Measurements from ENCODE around the gene ZNF273.
"Not testable (repeated sequence)": the region's sequence is repeated elsewhere in the genome, so short reads cannot be mapped to it uniquely, and the experiment has no call there.

The ZNF273 gene

GRCh38 chr7:64890761-64891362 lies 12.2 kb upstream of the ZNF273 start:
- DNase-seq: no peak

DNA sequence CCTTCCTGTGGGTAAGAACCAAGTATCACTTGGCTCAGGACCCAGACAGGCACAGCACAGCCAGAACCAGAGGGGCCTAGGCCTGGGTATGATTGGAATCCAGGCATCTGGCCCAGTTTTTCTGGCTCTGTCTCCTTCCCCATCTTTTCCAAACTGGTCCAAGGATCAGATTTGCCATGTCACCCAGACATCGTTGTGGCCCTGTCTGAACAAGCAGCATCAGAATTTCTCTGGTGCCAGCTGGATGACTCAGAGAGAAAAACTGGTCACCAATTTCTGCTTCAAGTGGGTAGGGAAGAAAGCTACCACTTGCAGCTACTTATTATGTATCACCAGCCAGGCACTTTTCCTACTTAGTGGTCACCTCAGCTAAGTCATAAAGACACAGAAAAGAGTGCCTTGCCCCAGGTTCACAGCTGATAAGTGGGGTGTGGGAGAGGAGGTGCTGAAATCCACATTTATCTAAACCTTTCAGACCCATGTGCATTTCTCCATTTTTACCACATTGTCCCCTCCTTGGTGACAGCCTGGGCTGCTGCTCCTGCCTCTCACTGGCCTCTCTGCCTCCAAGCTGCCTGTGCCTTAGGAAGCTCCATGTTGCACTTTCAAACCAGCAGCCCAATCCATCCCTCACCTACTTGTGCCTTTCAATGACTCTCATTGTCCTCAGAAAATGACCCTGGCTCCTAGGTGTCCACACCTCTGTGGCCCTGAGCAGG lies 11.6 kb upstream of the ZNF273 start:
- not testable (repeated sequence) for DNase-seq

DNA sequence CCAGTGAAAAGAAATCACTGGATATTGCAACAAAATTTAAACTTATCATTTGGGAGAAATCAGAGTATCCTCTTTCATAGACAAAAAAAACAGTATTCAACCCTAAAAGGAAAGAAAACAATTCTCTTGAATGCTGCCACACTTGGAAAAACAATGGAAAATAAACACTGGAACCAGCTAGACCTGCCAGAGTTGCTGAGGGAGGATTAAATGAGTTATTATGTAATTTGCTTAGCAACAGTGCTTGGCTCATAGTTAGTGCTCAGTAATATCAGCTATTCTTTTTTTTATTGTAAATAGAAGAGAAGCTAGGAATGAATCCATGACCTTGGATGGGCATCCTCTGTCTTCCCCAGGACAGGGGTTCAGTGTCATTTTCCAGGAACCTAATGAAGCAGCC lies 11.0 kb upstream of the ZNF273 start:
- no peak for DNase-seq

- DNase-seq: no peak
These were observed 10.3 kb upstream of the ZNF273 start for GRCh38 chr7:64892666-64893309.

DNA sequence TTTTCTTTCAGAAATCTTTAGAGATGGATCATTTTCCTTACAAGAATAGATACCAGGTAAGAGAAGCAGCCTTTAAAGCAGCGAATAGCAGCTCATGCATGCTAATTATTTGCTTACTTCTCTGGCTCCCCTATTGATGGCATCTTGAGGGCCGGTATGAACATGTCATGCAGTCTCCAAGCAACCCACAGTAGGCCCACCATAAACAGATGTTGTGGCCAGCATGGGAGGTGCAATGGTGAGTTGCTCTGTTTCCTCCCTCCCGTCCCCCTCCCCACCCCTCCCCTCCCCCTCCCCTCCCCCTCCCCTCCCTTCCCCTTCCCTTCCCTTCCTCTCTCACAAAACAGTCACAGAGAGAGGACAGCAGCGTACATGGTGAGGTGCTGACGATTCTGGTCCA lies 9.7 kb upstream of the ZNF273 start:
- DNase-seq: no peak

GRCh38 chr7:64902461-64902805 lies 640 bp upstream of the ZNF273 start:
- DNase-seq: not testable (repeated sequence)

GRCh38 chr7:64904008-64904407 lies 935 bp downstream of the ZNF273 start:
- no peak for DNase-seq

DNA sequence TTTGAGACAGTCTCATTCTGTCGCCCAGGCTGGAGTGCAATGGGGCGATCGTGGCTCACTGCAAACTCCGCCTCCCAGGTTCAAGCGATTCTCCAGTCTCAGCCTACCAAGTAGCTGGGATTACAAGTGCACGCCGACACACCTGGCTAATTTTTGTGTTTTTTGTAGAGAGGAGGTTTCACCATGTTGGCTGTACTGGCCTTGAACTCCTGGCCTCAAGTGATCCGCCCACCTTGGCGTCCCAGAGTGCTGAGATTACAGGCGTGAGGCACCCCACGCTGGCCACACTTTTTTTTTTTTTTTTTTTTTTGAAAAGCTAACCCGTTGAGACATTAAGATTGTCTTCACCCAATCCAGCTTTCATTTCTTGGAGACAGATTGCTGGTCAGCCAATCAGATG lies 2.1 kb downstream of the ZNF273 start:
- no peak for DNase-seq

DNA sequence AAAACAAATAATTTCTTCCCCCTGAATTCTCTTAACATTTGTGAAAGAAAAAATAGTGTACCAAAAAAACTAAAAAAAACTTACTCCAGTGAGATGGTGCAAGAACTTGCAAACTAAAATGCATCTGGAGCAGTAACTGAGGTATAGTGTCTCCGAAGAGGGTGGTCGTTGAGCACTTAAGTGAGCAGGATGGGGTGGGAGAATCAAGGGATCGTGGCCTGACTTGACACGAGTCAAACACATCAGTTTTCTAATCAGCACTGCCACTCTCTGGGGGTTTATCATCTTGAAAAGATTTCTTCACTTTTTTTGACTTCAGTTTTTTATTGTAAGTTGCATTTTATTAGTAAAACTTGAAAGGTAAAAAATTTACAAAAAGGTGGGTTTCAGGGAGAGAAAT lies 2.5 kb downstream of the ZNF273 start:
- DNase-seq: no peak

DNA sequence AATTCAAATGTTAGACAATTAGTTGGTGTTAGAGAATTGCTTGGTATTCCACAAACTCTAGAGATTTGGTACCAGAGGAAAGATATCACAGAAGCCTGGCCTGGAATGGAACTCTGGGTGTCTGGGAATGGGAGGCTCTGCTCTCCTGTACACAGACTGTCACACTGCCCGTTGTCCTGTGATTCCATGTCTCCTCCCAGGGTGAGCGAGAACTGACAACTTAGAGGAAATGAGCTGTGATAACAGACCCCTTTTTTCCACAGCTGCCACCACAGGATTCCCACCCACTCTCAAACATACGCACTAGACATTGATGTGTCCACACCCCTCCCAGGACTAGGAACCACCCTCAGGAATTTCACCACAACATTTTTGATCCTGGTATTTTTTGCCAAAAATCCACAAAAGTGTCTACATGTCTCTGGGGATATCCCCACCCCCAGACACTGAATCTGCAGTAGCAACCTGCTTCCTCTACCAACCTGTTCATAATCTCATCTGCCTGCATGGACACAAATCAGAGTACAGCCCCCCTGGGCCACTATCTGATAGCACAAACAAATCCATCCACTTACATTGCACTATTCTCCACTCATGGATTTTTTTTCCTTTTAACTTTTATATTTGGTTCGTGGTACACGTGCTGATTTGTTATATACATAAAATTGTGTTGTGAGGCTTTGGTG lies 4.7 kb downstream of the ZNF273 start:
- DNase-seq: no peak

DNA sequence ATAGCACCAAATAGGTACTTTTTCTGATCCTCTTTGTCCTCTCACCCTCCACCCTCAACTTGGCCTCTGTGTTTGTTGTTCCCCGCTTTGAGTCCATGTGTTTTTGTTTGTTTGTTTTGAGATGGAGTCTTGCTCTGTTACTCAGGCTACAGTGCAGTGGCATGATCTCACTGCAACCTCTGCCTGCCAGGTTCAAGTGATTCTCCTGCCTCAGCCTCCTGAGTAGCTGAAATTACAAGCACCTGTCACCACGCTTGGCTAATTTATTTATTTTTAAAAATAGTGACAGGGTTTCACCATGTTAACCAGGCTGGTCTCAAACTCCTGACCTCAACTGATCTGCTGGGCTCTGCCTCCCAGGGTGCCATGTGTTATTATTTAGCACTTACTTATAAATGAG lies 5.3 kb downstream of the ZNF273 start:
- no peak for DNase-seq

DNA sequence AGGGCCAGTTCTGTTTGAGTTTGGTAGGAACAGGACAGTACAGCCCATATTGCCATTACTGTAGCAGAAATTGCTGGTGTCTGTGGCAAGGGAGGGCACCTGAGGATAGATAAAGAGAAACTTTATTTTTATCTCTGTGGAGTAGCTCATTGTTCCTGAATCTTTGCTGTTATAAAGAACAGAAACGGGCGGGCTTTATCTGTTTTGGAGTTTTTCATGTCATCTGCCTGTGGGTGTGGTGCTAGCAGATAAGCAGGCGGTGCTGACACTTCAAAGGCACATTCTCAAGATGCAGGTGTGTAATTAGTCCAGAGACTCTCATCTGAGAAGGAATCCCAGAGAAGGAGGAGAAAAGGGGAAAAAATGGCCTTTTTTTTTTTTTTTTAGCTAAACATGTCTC lies 11.5 kb downstream of the ZNF273 start:
- no peak for DNase-seq

DNA sequence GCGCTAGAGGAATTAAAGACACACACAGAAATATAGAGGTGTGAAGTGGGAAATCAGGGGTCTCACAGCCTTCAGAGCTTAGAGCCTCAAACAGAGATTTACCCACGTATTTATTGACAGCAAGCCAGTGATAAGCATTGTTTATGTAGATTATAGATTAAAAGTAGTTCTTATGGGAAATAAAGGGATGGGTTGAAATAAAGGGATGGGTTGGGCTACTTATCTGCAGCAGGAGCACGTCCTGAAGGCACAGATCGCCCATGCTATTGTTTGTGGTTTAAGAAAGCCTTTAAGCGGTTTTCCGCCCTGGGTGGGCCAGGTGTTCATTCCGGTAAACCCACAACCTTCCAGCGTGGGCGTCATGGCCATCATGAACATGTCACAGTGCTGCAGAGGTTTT lies 12.2 kb downstream of the ZNF273 start:
- not testable (repeated sequence) for DNase-seq

DNA sequence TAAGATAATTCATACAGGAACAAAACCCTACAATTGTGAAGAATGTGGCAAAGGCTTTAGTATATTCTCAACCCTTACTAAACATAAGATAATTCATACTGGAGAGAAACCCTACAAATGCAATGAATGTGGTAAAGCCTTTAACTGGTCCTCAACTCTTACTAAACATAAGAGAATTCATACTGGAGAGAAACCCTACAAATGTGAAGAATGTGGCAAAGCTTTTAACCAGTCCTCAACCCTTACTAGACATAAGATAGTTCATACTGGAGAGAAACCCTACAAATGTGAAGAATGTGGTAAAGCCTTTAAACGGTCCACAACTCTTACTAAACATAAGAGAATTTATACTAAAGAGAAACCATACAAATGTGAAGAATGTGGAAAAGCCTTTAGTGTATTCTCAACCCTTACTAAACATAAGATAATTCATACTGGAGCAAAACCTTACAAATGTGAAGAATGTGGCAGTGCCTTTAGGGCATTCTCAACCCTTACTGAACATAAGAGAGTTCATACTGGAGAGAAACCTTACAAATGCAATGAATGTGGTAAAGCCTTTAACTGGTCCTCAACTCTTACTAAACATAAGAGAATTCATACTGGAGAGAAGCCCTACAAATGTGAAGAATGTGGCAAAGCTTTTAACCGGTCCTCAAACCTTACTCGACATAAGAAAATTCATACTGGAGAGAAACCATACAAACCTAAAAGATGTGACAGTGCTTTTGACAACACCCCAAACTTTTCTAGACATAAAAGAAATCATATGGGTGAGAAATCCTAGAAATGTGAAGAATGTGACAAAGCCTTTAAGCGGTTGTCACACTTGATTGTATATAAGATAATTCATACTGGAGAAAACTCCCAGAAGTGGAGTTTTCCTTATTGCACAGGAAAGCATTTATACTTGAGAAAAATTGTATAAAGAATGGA lies 25.4 kb downstream of the ZNF273 start:
- not testable (repeated sequence) for DNase-seq

DNA sequence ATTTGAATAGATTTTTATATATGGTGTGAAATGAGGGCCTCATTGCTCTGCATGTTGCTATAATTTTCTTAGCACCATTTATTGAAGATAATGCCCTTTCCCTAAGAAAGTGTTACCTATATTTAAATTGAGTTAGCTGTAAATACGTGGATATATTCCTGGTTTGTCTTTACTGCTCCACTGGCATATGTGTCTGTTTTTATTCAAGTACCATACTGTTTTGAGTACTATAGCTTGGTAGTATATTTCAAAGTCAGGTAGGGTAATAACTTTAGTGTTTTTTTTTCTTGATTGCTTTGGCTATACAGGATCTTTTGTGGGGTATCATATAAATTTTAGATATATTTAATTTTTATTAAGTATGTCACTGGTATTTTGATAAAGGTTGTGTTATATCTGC lies 31.4 kb downstream of the ZNF273 start:
- no peak for DNase-seq

- no peak for DNase-seq
These were observed 35.5 kb downstream of the ZNF273 start for GRCh38 chr7:64938540-64938939.

DNA sequence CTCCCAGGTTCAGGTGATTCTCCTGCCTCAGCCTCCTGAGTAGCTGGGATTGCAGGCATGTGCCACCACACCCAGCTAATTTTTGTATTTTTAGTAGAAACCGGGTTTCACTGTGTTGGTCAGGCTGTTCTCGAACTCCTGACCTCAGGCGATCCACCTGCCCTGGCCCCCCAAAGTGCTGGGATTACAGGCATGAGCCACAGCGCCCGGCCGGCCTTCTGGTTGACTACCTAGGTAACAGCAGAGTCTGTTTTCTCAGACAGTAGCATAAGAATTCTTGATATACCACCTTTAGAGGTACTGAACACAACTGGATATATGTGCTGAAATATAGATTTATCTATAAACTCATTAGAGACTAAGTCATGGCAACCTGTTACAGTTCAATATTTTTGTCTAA lies 36.9 kb downstream of the ZNF273 start:
- not testable (repeated sequence) for DNase-seq

DNA sequence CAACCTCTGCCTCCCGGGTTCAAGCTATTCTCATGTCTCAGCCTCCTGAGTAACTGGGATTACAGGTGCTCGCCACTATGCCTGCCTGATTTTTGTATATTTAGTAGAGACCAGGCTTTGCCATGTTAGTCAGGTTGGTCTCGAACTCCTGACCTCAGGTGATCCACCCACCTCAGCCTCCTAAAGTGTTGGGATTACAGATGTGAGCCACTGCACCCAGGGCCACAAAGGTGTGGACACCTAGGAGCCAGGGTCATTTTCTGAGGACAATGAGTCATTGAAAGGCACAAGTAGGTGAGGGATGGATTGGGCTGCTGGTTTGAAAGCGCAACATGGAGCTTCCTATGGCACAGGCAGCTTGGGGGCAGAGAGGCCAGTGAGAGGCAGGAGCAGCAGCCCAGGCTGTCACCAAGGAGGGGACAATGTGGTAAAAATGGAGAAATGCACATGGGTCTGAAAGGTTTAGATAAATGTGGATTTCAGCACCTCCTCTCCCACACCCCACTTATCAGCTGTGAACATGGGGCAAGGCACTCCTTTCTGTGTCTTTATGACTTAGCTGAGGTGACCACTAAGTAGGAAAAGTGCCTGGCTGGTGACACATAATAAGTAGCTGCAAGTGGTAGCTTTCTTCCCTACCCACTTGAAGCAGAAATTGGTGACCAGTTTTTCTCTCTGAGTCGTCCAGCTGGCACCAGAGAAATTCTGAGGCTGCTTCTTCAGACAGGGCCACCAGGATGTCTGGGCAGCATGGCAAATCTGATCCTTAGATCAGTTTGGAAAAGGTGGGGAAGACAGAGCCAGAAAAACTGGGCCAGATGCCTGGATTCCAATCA lies 41.8 kb downstream of the ZNF273 start:
- DNase-seq: not testable (repeated sequence)

- DNase-seq: no peak
These were observed 42.6 kb downstream of the ZNF273 start for GRCh38 chr7:64945503-64946175.

GRCh38 chr7:64946772-64947171 lies 43.7 kb downstream of the ZNF273 start:
- peak; percentile 4 for DNase-seq

All from activated CD4-positive, alpha-beta T cell treated with anti-CD3 and anti-CD28 coated beads, Interleukin-10, Interleukin-2, amounts not matched to agents 100 ng/mL and 50 ng/mL, durations not matched to agents 16 hours and 8 hours (primary cell).